HL-60/S4 (cell line): ENCODE results near the gene ASB1.
"Not testable (repeated sequence)": the region's sequence is repeated elsewhere in the genome, so short reads cannot be mapped to it uniquely, and the experiment has no call there.

Source experiments
- in situ Hi-C: fragments of 300-500 bp; cut with MboI; formaldehyde crosslinking; loops from 2 replicates; pipeline ENCODE4 v1.14.3; 2022; ENCODE audit warnings: low sequenced_read_pairs

ASB1 gene

DNA sequence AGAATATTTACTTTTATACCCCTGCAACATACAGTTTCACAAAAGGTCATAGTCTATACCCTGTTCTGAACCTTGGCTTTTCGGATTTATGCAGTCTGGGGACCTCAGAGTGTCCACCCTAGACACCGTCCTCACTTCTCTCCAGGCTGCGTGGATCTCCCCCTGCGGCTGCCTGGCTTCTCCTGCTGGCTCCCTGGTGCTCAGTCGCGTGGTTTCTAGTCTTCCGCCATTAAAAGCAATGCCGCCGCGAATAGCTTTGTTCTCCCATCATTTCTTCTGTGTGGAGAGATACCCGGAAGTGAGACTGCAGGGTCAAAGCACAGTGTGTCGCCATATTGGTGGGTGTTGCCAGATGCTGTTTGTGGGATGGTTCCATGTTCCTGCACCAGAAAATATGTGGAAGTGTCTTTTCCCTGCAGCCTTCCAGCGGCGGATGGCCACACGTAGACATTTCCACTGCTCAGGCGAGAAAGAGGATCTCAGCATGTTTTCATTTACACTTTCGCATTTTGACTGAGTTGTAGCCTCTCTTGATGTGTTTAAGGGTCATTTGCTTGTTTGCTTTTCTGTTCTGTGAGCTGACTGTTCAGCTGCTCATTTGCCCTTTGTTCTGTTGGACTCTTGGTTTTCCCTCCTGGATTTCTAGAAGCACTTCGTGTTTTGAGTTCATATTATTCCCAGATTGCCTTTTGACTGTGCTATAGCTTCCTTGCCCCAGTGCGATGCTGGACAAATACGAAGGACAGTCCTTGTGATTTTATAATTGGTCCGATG is 22.9 kb upstream of the ASB1 start:
- in situ Hi-C loops, result no loop called here

DNA sequence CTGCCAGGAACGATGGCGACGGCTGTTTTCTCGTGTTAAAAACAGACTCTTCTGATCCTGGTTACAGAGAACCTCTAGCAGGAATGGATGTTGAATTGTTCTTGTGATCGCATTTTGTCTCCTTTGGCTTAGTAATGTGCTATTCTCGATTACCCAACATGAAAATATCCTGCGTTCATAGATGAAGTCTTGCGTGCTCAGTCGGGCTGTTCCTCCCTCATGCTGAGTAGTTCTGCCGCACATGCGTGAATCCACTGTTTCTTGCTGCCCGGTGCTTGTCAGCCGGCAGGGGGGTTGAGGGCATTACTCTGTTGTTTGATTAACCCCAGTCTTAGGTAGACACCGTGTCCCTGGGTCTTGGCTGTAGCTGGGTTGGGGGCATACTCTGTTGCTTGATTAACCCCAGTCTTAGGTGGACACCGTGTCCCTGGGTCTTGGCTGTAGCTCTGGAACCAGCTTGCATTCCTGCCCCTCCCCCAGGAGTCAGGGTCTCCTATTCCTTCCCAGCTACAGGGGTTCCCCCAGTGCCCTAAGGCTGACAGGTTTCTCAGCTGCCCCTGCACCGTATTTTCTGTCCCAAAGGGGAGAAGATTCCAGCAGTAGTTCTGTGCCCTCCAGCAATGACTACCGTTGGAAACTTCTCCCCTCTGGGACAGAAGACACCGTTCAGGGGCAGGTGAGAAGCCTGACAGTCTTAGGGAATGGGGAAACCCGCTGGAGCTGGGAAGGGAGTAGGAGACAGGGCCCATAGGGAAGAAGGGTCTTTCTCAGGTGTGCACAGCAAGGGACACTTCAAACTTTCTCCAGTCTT is 22.1 kb upstream of the ASB1 start:
- in situ Hi-C loops, result no loop called here

DNA sequence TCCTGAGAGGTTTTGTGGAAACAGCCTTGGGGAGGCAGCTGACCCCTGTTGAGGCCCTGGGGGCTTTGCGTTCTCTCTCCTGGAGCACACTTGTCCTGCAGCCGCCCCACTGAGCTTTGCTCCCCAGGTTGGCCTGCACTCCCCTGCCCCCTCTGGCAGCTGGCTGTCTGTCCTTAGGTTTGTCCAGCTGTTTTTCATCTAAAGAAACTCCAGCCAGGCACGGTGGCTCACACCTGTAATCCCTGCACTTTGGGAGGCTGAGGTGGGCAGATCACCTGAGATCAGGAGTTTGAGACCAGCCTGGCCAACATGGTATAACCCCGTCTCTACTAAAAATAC is 21.5 kb upstream of the ASB1 start:
- in situ Hi-C loops, result not testable (repeated sequence)

DNA sequence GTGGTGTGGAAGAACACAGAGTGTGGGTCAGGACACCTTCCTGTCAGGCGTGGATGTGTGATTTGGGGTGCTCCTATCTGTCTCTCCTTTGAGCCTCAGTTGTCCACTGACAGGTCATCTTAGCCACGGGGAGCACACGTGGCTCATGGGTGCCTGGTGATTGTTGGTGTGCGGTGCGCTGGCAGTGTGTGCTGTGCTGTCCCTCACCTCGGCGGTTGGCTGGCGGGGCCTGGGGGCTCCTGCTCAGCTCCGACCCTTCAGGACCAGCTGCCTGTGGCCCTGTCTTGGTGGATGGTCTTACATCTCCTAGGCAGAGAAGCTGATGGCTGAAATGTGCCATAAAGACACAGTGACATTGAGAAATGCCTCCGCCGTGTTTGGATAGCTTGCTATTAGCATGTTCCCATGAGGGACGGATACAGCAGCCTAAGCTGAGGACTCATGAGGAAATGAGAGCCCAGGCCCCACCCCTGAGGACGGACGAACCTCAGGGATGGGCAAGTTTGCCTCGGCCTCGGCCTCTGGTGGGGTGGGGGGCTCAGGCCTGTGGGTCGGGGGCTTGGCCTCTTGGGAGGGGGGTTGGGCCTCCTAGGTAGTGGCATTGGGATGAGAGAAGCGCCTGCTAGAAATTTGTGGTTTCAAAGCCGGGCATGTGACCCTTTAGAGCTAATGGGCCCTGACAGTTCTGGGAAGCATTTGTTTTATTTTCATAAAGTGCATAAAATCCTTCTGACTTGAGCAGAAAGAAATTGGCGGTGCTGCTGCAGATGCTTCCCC is 20.3 kb upstream of the ASB1 start:
- in situ Hi-C loops, result no loop called here

DNA sequence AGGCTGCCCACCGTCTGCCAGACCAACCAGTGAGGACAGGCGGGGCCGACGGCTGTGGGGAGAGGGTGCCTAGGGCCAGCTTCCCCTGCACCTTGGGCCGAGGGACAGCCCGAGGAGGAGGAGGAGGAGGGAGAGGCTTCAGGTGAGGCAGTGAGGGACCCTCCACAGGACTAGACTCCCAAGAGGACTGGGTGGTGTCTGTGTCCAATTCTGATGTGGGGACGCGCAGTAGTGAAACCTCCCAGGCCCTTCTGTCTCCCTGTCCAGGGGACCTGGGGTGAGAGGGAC is 19.8 kb upstream of the ASB1 start:
- in situ Hi-C loops, result no loop called here

DNA sequence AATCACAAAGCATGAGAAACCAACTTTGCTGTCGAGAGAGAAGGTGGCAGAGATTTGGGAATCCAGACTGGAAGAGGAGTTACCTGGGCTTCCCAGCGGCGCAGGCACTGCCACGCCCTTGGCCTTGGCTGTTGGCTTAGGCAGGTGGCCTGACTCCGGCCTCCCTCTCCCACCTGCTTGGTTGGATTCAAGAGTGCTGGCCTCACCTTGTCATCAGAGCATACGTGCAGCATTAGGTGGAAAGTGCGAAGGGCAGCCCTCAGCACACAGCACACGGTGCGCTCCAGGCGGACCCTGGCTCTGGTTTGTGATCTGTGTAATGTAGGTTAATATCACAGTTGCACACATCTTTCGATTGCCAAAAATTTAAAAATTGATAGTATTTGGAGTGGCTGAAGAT is 19.2 kb upstream of the ASB1 start:
- in situ Hi-C loops, result no loop called here

DNA sequence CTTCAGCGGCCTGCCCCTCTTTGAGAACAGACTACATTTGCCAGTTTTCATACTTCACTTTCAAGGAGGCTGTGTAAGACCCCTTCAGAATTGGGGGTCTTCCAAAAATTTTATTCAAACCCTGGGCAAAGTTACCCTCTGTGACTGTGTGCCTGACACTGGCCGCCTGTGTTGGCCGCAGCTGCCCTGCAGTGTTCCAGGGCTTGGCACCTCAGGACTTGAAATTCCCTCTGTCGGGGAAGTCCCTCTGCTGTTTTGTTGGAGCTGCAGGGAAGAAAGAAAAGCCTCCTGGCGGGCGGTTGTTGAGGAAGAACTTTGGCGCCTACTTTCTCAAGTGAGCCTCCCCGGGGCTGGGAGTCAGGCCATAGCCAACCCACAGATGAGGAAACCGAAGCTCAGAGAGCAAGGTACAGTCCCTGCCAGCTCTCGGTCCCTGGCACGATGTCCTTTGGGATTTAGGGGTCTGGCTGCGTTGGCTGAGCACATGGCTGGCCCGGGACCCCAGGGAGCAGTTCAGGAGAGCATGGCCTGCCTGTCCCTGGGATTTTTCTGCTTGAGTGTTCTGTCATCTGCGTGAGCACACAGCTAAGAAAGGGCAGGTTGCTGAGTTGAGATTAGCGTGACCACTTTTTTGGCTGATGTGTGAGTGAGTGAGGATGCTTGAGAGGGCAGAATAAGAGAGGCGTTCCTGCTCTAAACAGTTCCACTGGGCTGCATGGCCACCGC is 17.9 kb upstream of the ASB1 start:
- in situ Hi-C loops, result no loop called here

DNA sequence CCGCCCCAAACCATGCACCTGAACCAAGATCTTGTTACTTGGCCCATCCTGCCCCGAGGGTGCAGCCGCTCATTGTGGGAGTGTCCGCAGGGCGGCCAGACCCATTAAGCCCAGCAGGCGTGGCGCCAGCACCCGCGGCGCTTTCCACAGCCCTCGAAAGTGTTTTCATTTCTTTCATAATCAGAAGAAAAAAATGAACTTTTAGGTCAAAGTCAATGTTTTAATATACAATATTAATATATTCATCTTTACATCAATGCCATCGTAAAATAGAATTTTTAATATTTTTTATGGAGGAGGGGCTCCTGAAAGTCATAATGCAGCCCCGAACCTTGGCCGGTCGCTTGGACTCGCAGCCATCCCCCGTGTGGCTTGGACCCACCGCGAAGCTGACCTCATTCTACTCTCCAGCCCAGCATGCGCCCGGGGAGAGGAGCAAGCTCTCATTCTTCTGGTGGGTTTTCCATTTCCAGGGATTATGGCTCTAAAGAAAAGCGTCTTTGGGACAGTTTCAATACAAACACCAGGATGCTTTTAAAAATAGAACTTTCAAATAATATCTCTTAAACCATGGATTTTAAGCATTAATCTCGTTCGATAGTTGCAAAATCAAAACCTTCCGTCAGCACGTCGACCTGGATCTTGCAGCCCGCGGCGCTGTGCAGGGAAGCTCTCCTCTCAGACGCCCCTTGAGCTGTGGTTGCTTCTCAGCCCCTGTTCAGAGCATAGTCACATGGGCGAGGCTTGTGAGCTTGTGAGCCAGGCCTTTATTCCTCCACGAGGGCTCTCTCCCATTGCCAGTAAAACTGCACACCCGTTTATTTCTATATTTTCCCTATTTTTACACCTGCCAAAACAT is 17.2 kb upstream of the ASB1 start:
- in situ Hi-C loops, result no loop called here

DNA sequence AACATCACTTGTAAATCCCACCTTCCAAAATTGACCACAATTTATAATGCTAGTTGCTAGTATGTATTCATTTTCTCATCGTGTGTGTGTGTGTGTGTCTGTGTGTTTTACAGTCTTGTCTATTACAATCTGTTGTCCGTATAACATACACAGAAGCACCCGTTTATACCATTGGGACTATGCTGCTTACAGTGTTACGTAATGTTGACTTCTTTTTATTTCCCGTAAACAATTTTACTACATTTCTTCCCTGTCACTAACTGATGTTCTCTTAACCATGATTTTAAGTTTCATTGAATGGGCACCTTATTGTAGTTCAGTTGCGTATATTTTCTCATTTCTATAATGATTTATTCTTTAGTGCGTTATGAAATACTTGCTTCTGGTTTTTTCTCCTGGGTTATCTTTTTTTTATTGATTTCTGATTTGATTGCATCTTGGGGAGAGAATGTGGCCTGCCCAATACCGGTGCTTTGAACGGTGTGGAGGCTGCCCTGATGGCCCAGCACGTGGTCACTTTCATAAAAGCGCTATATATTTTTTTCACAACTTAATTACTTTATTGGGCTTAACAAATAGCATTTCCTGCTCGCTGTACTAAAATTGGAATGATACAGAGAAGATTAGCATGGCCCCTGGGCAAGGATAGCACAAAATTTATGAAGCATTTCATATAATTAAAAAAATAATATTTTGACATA is 14.5 kb upstream of the ASB1 start:
- in situ Hi-C loops, result no loop called here

DNA sequence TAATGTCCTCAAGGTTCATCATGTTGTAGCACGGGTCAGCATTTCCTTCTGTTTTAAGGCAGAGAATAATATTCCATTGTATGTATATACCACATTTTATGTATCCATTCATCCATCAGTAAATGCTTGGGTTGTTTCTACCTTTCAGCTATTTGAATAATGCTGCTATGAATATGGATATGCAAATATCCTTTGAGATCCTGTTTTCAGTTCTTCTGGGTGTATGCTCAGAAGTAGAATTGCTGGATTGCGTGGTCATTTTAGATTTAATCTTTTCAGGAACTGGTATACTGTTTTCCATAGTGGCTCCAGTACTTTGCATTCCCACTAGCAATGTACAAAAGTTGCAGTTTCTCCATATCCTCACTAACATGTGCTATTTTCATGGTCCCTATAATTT is 13.4 kb upstream of the ASB1 start:
- in situ Hi-C loops, result no loop called here

DNA sequence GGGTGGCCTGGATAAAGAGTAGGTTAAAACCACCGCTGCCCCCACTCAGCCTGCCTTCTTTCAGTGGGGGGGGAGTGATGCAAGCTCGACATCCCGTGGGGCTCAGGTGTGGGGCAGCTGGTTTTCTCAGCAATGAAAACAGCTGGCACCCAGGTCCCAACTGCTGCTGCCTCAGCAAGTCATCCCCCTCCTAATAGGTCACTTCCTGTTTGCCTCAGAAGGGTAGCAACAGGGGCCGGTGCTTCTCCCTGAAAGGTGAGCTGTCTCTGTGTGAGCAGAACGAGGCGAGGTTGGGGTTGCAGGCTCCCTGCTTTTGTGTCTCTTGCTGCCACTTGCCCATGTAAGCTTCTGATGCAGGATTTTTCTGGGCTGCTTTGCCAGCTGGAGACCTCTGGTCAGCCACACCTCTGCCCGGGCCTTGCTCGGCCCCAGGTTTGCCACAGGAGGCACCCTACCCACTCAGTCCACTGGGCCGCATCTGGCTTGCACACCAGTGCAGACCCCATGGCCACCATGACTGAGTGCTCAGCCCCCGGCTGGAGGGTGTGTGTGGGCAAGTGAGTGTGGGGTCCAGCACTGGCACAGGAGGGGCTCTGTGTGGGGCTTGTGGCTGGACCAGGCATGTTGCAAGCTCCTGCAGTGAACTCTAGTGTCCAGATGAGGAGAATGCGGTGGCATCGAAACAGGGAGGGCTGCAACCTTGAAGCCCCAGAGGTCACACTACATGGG is 11.5 kb upstream of the ASB1 start:
- in situ Hi-C loops, result no loop called here

DNA sequence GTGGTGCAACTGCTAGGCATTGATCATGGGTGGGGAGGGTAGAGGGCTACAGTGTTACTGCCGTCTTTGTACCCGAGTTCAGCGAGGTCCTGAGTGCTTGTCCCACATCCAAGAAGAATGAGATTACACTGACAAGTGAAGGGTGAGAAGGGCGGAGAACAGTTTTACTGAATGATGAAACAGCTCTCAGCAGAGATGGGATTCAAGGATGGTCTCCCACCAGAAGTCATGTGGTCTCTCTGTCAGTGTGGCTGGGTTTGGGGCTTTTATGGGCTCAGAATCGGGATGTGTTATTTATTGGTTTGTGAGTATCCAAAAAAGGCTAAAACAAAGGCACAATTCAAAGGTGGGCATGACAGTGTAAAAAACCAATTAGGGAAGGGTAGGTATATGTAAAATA is 10.8 kb upstream of the ASB1 start:
- in situ Hi-C loops, result no loop called here

DNA sequence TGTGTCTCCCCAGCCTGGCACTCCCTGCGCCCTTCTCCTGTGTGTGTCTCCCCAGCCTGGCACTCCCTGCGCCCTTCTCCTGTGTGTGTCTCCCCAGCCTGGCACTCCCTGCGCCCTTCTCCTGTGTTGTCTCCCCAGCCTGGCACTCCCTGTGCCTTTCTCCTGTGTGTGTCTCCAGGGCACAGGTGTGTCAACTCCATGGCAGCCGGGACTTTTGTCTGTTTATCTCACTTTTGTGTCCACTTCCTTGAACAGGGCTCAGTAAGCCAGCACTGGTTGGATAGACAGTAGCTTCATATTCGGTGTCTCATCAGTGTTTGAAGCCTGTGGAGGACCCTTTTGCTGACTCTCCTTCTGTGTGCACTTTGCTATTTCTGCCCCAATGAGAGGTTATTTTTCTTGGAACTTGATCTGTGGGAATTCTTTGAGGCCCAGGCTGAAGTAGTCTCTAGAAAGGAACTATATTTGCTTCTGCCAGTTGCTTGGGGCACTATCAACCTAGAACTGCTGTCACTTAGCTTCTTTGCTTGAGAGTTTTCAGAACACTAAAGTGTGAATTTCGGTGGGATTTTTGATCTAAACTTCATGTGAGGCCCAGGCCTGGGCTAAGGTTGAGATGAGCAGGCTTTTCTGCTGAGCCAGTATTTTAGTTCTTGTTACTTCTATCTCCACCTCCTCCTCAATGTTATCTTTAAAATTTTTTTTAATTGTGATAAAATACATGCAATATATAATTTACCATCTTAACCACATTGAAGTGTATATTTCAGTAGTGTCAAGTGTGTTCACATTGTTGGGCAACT is 8.3 kb upstream of the ASB1 start:
- in situ Hi-C loops, result no loop called here

DNA sequence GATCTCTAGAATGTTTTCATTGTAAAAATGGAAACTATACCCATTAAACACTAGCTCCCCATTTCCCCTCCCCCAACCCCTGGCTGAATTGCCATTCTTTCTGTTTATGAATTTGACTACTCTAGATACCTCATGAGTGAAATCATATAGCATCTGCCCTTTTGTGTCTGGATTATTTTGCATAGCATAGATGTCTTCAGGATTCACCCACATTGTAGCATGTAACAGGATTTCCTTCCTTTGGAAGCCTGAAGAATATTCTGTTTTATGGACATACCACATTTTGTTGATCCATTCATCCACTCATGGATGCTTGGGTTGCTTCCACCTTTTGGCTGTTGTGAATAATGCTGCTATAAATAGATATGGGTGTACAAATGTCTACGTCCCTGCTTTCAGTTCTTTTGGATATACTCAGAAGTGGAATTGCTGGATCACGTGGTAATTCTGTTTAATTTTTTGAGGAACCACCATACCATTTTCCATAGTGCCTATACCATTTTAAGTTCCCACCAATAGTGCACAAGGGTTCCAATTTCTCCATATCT is 7.7 kb upstream of the ASB1 start:
- in situ Hi-C loops, result no loop called here

DNA sequence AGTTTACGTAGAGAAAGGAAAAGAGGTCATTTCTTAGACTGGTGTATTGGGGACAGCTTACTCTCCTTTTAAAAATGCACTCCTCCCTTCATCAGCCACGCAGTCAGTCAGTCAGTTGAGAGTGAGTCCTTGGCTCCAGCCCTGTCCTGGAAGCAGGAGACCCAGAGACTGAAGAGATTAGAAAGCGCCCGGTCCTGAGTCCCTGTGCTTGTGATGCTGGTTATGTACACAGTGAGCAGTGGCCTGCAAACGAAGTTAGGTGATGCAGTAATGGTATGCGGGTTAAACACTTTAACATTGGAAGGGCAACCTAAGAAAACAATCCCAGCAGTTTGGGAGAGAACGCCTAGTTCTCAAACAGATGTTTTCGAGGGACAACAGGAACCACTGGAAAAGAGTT is 6.3 kb upstream of the ASB1 start:
- in situ Hi-C loops, result no loop called here

DNA sequence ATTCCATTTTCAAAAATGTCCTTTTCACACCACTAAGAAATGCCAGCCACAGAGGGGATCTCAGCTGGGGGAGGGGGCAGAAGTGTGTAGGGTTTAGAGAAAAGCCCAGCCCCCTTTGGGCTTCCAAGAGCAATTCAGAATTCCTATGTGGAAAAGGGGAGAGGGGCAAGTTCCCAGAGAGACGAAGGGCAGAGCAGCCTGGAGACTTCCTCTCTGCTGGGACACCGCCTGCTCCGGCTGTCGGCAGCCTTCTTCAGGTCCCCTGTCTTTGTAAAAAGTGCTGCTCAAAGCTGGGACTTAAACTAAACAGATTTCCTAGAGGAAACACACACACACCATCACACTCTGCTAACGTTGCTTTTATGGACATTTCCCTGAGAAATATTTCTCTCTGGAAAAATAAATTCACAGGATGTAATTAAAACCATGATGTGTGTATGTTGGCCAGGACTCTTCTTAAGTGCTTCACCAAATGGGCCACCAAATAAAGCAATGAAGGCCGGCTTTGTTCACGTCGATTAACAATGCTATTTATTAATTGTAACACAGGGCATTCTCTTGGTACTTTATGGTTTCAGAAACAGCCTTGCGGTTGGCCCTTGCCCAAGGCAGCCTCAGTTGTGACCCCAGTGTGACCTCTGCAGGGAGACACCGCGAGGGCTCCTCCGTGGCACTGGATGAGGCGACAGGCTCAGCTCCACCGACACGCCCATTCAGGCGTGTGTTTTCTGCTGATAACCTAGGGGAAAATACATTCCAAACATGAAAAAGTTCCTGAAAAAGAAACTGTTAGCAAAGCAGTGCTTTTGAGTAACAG is 5.6 kb upstream of the ASB1 start:
- in situ Hi-C loops, result no loop called here

DNA sequence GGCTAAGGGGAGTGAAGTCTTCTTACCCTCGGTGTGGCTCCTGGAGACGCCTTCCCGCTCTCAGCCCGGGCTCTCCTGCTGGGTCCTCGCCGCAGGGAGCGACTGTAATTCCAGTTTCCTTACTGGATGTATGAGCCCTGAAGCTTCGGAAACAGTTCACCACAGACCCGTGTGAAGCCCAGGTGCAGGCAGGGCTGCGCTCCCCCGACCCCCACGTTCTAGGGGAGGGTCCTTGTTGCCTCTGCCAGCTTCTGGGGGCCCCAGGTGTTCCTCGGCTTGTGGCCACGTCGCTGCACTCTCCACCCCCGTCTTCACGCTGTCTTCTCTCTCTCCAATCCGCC is 5.1 kb upstream of the ASB1 start:
- in situ Hi-C loops, result no loop called here
